ENCODE results near the gene LRRC37B. TPM values are rescaled to one million over a fixed set of nuclear protein-coding genes. Genes with fewer than 3 reads are reported as not detected.
"Not testable (repeated sequence)": the region's sequence is repeated elsewhere in the genome, so short reads cannot be mapped to it uniquely, and the experiment has no call there.

The LRRC37B gene
- total RNA-seq, 2 donors from 2014 or later, result 9.3 to 9.7 TPM

GRCh38 chr17:32045611-32046010 is 38.4 kb downstream of the LRRC37B start:
- H3K4me1 ChIP-seq; H3K27me3 ChIP-seq; H3K27ac ChIP-seq; DNase-seq; H3K9ac ChIP-seq (ENCODE audit: low read depth in 2 of 2, low read length in 2 of 2); intact Hi-C loops (cut with DNase I); H3K4me3 ChIP-seq; H3K9me3 ChIP-seq; H3K36me3 ChIP-seq: not testable (repeated sequence)

GRCh38 chr17:32047663-32048062 is 40.5 kb downstream of the LRRC37B start:
- not testable (repeated sequence) for H3K36me3 ChIP-seq, H3K9me3 ChIP-seq, DNase-seq

GRCh38 chr17:32054985-32055384 is 47.8 kb downstream of the LRRC37B start:
- H3K36me3 ChIP-seq; H3K4me1 ChIP-seq; H3K9me3 ChIP-seq; H3K27ac ChIP-seq; intact Hi-C loops (cut with DNase I); H3K4me3 ChIP-seq; H3K27me3 ChIP-seq; DNase-seq; H3K9ac ChIP-seq (ENCODE audit: low read depth in 2 of 2, low read length in 2 of 2): not testable (repeated sequence)

More at GRCh38 chr17:32047663-32048062, 40.5 kb downstream of the LRRC37B start:
- H3K27me3 ChIP-seq; H3K4me3 ChIP-seq; H3K4me1 ChIP-seq; H3K27ac ChIP-seq; H3K9ac ChIP-seq (ENCODE audit: low read depth in 2 of 2, low read length in 2 of 2); intact Hi-C loops (cut with DNase I): not testable (repeated sequence)

GRCh38 chr17:32055425-32055824 is 48.2 kb downstream of the LRRC37B start:
- H3K36me3 ChIP-seq; DNase-seq; H3K27ac ChIP-seq; H3K4me3 ChIP-seq; intact Hi-C loops (cut with DNase I); H3K4me1 ChIP-seq; H3K9me3 ChIP-seq; H3K9ac ChIP-seq (ENCODE audit: low read depth in 2 of 2, low read length in 2 of 2); H3K27me3 ChIP-seq: not testable (repeated sequence)

GRCh38 chr17:32056500-32056899 is 49.3 kb downstream of the LRRC37B start:
- not testable (repeated sequence) for H3K9ac ChIP-seq (ENCODE audit: low read depth in 2 of 2, low read length in 2 of 2); H3K27me3 ChIP-seq; H3K27ac ChIP-seq

GRCh38 chr17:32057460-32058105 is 50.4 kb downstream of the LRRC37B start:
- intact Hi-C loops (cut with DNase I); DNase-seq: not testable (repeated sequence)

More at GRCh38 chr17:32056500-32056899, 49.3 kb downstream of the LRRC37B start:
- intact Hi-C loops (cut with DNase I); H3K9me3 ChIP-seq; H3K4me3 ChIP-seq; DNase-seq; H3K4me1 ChIP-seq; H3K36me3 ChIP-seq: not testable (repeated sequence)

GRCh38 chr17:32060695-32061094 is 53.5 kb downstream of the LRRC37B start:
- H3K36me3 ChIP-seq; H3K9ac ChIP-seq (ENCODE audit: low read depth in 2 of 2, low read length in 2 of 2); H3K27me3 ChIP-seq; intact Hi-C loops (cut with DNase I); H3K4me3 ChIP-seq; H3K4me1 ChIP-seq; H3K9me3 ChIP-seq; H3K27ac ChIP-seq; DNase-seq: not testable (repeated sequence)

More at GRCh38 chr17:32057460-32058105, 50.4 kb downstream of the LRRC37B start:
- not testable (repeated sequence) for H3K36me3 ChIP-seq; H3K4me3 ChIP-seq; H3K9me3 ChIP-seq; H3K27me3 ChIP-seq; H3K9ac ChIP-seq (ENCODE audit: low read depth in 2 of 2, low read length in 2 of 2); H3K27ac ChIP-seq; H3K4me1 ChIP-seq

GRCh38 chr17:32061840-32062239 is 54.7 kb downstream of the LRRC37B start:
- H3K36me3 ChIP-seq; H3K27me3 ChIP-seq; DNase-seq; H3K27ac ChIP-seq; H3K9me3 ChIP-seq; H3K4me1 ChIP-seq; H3K9ac ChIP-seq (ENCODE audit: low read depth in 2 of 2, low read length in 2 of 2); H3K4me3 ChIP-seq; intact Hi-C loops (cut with DNase I): not testable (repeated sequence)

- DNase-seq; H3K4me1 ChIP-seq; H3K9ac ChIP-seq (ENCODE audit: low read depth in 2 of 2, low read length in 2 of 2); H3K27me3 ChIP-seq; H3K27ac ChIP-seq; H3K4me3 ChIP-seq; H3K9me3 ChIP-seq; intact Hi-C loops (cut with DNase I); H3K36me3 ChIP-seq: not testable (repeated sequence)
Measured at GRCh38 chr17:32064091-32064490, 56.9 kb downstream of the LRRC37B start.

- H3K9me3 ChIP-seq; H3K27me3 ChIP-seq; H3K9ac ChIP-seq (ENCODE audit: low read depth in 2 of 2, low read length in 2 of 2); H3K36me3 ChIP-seq; DNase-seq; intact Hi-C loops (cut with DNase I); H3K27ac ChIP-seq; H3K4me3 ChIP-seq; H3K4me1 ChIP-seq: not testable (repeated sequence)
Measured at GRCh38 chr17:32066123-32066680, 59.0 kb downstream of the LRRC37B start.
